ENCODE data around the gene SDR42E1.

SDR42E1 gene

DNA sequence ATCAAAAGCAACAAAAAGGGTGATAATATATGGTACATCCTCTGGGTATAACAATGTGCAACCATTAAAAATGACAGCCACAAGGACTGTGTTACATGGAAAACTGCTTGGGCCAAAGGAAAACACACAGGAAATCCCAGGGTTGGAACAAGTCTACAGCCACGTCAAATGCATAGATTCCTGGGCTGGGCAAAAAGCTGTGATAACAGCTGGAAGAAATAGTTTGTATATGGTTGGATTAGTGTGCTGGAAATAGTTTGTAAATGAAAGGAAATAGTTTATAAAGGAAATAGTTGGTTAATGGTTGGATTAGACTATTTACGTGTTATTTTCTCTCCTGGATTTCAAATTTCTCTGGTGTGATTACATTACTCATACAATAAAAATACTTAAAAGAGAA, 26.4 kb upstream of the SDR42E1 start:
- no peaks in the 10 kb centered on the region for H3K9me3 ChIP-seq (ENCODE audit: insufficient read depth, low read depth, low read length)
- no peaks in the 10 kb centered on the region for H3K4me1 ChIP-seq (ENCODE audit: insufficient read depth, low read length)
- H3K27me3 ChIP-seq (ENCODE audit: insufficient read depth, low read length) = no peaks in the 10 kb centered on the region
- no peak overlapping the region for H3K27ac ChIP-seq (ENCODE audit: low read depth, low read length)
- H3K4me3 ChIP-seq (ENCODE audit: low read length) = no peak overlapping the region
- H3K36me3 ChIP-seq (ENCODE audit: insufficient read depth, low read length) = no peaks in the 10 kb centered on the region
- H3K9ac ChIP-seq (ENCODE audit: low read depth, low read length) = no peak overlapping the region
- WGBS = 90% methylated on average over 1 of the region's 2 CpGs

DNA sequence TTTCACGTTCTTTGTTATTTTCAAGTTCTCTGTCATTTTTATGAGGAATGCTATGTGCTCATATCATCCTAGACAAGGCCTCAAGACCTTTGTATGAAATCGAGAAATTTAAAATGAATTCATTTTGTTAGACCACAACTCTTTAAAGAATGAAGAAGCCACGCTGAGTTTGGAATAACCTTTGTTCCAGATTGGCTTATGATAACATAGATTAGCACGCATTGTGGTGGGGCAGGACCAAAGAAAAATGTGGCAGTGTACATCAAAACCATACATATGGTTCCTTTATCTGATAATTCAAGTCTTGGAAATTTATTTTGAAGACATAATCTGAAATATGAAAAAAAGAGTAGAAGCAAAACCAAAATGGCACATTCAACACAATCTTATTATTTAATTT, 26.0 kb upstream of the SDR42E1 start:
- Histone ChIP-seq H3K27me3 (ENCODE audit: insufficient read depth, low read length) (no peaks in the 10 kb centered on the region), H3K9ac (ENCODE audit: low read depth, low read length) (no peak overlapping the region), H3K36me3 (ENCODE audit: insufficient read depth, low read length) (no peaks in the 10 kb centered on the region), H3K4me3 (ENCODE audit: low read length) (no peak overlapping the region), H3K9me3 (ENCODE audit: insufficient read depth, low read depth, low read length) (no peaks in the 10 kb centered on the region), H3K27ac (ENCODE audit: low read depth, low read length) (no peak overlapping the region), H3K4me1 (ENCODE audit: insufficient read depth, low read length) (no peaks in the 10 kb centered on the region)
- WGBS = 96% methylated on average over 4 of the region's 4 CpGs

DNA sequence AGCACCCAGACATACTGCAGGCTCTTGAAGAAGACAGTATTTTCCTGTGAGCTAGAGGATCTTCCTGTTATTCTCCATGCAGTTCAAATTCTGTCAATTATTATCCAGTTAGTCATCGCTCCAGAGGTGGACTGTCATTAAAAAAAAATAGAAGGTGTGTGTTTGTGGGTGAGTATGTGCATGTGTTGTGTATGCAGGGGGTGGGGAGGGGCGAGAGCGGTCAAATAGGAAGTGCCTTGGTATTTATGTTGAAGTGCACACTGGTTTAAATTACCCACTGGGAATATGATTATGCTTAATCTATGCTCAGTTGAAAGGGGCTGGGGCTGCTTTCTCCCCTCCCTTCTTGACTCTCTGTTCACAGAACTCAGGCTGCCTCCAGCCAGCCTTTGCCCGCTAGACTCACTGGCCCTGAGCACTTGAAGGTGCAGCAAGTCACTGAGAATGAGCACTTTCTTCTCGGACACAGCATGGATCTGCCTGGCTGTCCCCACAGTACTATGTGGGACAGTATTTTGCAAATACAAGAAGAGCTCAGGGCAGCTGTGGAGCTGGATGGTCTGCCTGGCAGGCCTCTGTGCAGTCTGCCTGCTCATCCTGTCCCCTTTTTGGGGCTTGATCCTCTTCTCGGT, 23.8 kb upstream of the SDR42E1 start, which contains the start of gene HSD17B2:
TSS of gene HSD17B2 (plus strand) at position 273 of the 632 bp plus-strand sequence. CDS start at position 445, 172 bp downstream.
- 89% methylated on average over 6 of the region's 6 CpGs for WGBS
- H3K27me3 ChIP-seq (ENCODE audit: insufficient read depth, low read length) = no peaks in the 10 kb centered on the region
- H3K36me3 ChIP-seq (ENCODE audit: insufficient read depth, low read length) = no peaks in the 10 kb centered on the region
- no peaks in the 10 kb centered on the region for H3K4me1 ChIP-seq (ENCODE audit: insufficient read depth, low read length)
- H3K27ac ChIP-seq (ENCODE audit: low read depth, low read length) = no peak within 1 kb of the TSS
- H3K4me3 ChIP-seq (ENCODE audit: low read length) = no peak within 1 kb of the TSS
- H3K9ac ChIP-seq (ENCODE audit: low read depth, low read length) = no peak within 1 kb of the TSS
- H3K9me3 ChIP-seq (ENCODE audit: insufficient read depth, low read depth, low read length) = no peaks in the 10 kb centered on the region

DNA sequence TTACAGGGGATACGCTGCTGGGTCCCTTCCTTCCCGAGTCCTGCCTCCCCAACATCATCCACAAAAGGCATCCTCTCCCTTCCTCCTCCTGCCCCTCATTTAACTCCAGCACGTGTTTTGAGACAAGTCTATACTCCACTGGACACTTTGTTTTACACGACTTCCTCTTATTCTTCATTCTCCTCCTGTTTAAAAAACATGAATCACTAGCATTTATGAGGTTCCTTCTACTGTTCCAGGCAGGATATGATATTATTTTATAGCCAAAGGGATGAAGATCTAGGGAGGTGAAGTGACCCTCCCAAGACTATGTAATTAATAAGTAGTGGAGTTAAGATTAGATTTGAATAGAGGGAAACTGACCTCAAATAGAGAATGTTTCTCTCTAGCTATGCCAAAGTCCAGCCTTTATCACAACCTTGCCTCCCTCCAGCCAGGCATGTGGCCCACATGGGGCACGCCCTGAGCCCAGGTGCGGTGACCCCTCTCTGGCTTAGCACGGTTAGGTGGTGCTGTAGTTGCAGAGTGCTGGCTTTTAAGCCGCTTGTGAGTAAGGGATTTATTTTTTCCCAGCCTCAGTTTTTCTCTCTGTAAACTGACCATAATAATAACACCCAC, 22.5 kb upstream of the SDR42E1 start:
- H3K36me3 ChIP-seq (ENCODE audit: insufficient read depth, low read length) = no peaks in the 10 kb centered on the region
- no peaks in the 10 kb centered on the region for H3K27me3 ChIP-seq (ENCODE audit: insufficient read depth, low read length)
- H3K9ac ChIP-seq (ENCODE audit: low read depth, low read length) = no peak overlapping the region
- 86% methylated on average over 7 of the region's 8 CpGs for WGBS
- no peak overlapping the region for H3K4me3 ChIP-seq (ENCODE audit: low read length)
- no peak overlapping the region for H3K27ac ChIP-seq (ENCODE audit: low read depth, low read length)
- H3K9me3 ChIP-seq (ENCODE audit: insufficient read depth, low read depth, low read length) = no peaks in the 10 kb centered on the region
- H3K4me1 ChIP-seq (ENCODE audit: insufficient read depth, low read length) = no peaks in the 10 kb centered on the region

DNA sequence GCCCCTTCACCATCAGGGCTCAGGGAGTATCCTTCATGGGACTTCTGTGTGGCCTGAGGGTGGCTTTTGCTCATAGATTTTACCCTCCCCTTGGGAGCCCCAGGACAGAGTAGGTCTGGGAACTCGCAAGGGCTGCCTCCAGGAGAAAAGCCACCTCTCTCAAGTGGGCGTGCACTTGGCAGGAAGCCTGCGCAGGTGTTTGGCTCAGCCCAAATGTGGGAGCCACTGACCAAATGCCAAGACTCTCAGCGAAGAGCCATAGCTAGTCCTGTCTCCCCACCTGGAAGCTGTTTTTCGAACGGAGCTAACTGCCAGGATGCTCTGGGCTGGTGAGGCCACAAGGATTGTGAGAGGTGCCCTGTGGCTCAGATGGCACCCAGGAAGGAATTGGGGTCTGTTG, 21.7 kb upstream of the SDR42E1 start:
- WGBS = 81% methylated on average over 6 of the region's 6 CpGs
- no peaks in the 10 kb centered on the region for H3K9me3 ChIP-seq (ENCODE audit: insufficient read depth, low read depth, low read length)
- H3K4me1 ChIP-seq (ENCODE audit: insufficient read depth, low read length) = no peaks in the 10 kb centered on the region
- no peaks in the 10 kb centered on the region for H3K36me3 ChIP-seq (ENCODE audit: insufficient read depth, low read length)
- H3K27ac ChIP-seq (ENCODE audit: low read depth, low read length) = no peak overlapping the region
- H3K4me3 ChIP-seq (ENCODE audit: low read length) = no peak overlapping the region
- no peaks in the 10 kb centered on the region for H3K27me3 ChIP-seq (ENCODE audit: insufficient read depth, low read length)
- H3K9ac ChIP-seq (ENCODE audit: low read depth, low read length) = no peak overlapping the region

DNA sequence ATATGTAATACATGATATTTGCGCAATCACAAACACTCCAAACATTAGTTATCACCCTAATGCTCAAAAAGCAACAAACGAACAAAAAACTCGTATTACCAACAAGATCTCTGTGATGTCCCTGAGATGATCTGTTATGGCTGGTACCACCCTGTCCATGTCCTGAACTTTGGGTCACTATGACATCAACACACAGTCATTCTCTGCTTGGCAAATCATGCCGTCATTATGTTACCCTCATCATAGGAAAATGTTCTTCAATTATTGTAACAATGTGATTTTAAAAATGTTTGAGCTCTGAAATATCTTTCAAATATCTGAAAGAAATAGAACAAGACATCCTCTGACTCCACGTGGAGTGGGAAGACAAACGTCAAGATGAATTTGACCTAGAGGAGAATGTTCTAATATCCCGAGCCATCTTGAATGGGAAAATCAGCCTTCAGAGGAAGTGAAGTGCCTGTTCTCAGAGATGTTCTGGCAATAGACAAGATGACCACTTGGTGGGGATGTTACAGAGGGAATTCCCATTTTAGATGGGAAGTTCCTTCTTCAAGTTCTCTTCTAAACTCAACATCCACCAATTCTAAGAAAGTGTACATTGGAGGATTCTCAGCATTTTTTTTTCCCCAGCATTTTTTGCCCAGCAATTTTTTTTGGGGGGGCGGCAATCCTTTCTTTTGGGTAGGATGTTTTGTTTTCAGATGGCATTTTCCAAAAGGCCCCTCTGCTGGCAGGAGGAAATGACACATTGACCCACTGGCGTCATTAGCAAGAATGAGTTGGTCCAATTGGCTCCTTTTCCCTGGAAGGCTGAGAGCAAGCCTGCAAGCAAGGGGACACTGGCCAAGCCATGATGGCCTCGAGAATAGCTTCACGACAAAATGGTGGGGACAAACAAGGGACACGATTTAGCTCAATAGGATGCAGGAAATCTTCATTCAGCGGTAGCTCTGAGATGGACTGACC, 20.1 kb upstream of the SDR42E1 start:
- no peak overlapping the region for H3K9ac ChIP-seq (ENCODE audit: low read depth, low read length)
- H3K4me3 ChIP-seq (ENCODE audit: low read length) = no peak overlapping the region
- no peak overlapping the region for H3K27ac ChIP-seq (ENCODE audit: low read depth, low read length)
- H3K9me3 ChIP-seq (ENCODE audit: insufficient read depth, low read depth, low read length) = no peaks in the 10 kb centered on the region
- H3K27me3 ChIP-seq (ENCODE audit: insufficient read depth, low read length) = no peaks in the 10 kb centered on the region
- H3K36me3 ChIP-seq (ENCODE audit: insufficient read depth, low read length) = no peaks in the 10 kb centered on the region
- WGBS = 81% methylated on average over 13 of the region's 13 CpGs
- no peaks in the 10 kb centered on the region for H3K4me1 ChIP-seq (ENCODE audit: insufficient read depth, low read length)

DNA sequence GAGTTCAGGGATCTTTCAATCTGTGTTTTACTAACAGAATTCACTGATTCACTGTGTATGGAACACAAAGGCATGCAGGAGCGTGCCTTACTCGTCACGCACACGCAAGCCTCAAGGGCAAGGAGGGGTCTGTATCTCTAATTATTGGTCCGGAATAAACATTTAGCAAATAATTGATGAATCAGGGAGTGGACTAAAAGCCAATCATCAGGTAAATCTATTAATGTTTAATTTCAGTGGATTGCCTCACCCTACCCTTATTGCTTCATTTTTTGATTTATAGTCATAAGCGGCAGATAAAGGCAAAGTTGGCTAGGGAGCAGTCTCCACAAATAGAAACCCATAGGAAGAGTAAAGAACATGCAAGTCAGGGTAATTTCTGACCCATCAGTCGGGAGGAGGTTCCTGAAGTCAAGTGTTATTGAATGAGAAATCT, 16.4 kb upstream of the SDR42E1 start:
- H3K27me3 ChIP-seq (ENCODE audit: insufficient read depth, low read length) = no peaks in the 10 kb centered on the region
- 90% methylated on average over 7 of the region's 7 CpGs for WGBS
- H3K36me3 ChIP-seq (ENCODE audit: insufficient read depth, low read length) = no peaks in the 10 kb centered on the region
- H3K4me1 ChIP-seq (ENCODE audit: insufficient read depth, low read length) = no peaks in the 10 kb centered on the region
- no peak overlapping the region for H3K4me3 ChIP-seq (ENCODE audit: low read length)
- no peak overlapping the region for H3K9ac ChIP-seq (ENCODE audit: low read depth, low read length)
- H3K27ac ChIP-seq (ENCODE audit: low read depth, low read length) = no peak overlapping the region
- no peaks in the 10 kb centered on the region for H3K9me3 ChIP-seq (ENCODE audit: insufficient read depth, low read depth, low read length)

DNA sequence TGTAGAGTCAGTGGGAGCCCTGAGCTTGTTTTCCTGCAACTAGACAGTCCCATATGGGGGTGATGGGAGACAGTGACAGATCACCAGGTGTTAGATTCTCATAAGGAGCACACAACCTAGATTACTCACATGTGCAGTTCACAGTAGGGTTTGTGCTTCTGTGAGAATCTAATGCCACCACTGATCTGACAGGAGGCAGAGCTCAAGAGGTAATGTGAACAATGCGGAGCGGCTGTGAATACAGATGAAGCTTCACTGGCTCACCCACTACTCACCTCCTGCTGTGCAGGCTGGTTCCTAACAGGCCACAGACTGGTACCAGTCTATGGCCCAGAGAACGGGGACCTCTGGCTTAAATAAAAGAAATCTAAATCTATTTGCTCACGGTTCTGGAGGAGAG, 13.6 kb upstream of the SDR42E1 start:
- H3K9ac ChIP-seq (ENCODE audit: low read depth, low read length) = no peak overlapping the region
- no peaks in the 10 kb centered on the region for H3K27me3 ChIP-seq (ENCODE audit: insufficient read depth, low read length)
- H3K4me1 ChIP-seq (ENCODE audit: insufficient read depth, low read length) = no peaks in the 10 kb centered on the region
- no peaks in the 10 kb centered on the region for H3K36me3 ChIP-seq (ENCODE audit: insufficient read depth, low read length)
- H3K27ac ChIP-seq (ENCODE audit: low read depth, low read length) = no peak overlapping the region
- H3K9me3 ChIP-seq (ENCODE audit: insufficient read depth, low read depth, low read length) = no peaks in the 10 kb centered on the region
- H3K4me3 ChIP-seq (ENCODE audit: low read length) = no peak overlapping the region
- 93% methylated on average over 4 of the region's 4 CpGs for WGBS

DNA sequence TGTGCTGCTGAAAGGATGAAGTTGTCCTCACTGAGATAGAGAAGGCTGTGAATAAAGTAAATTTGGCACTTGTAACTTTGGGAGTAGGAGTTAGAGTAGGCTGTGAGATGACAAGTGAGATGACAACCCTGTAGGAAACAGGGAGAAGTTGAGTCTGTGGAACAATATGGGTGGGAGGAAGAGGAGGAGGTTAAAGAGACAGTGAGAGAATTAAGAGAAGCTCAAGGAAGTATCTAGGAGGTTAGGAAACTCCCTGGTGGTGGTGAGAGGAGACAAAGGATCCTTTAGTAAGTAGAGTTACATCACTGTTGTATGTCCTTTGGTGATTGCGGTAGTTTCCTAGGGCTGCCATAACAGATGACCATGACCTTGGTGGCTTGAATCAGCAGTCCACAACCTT, 13.0 kb upstream of the SDR42E1 start:
- Histone ChIP-seq H3K27me3 (ENCODE audit: insufficient read depth, low read length) (no peaks in the 10 kb centered on the region), H3K9ac (ENCODE audit: low read depth, low read length) (no peak overlapping the region), H3K9me3 (ENCODE audit: insufficient read depth, low read depth, low read length) (no peaks in the 10 kb centered on the region), H3K4me1 (ENCODE audit: insufficient read depth, low read length) (no peaks in the 10 kb centered on the region), H3K27ac (ENCODE audit: low read depth, low read length) (no peak overlapping the region), H3K36me3 (ENCODE audit: insufficient read depth, low read length) (no peaks in the 10 kb centered on the region), H3K4me3 (ENCODE audit: low read length) (no peak overlapping the region)
- WGBS = 91% methylated on average over 1 of the region's 1 CpG

DNA sequence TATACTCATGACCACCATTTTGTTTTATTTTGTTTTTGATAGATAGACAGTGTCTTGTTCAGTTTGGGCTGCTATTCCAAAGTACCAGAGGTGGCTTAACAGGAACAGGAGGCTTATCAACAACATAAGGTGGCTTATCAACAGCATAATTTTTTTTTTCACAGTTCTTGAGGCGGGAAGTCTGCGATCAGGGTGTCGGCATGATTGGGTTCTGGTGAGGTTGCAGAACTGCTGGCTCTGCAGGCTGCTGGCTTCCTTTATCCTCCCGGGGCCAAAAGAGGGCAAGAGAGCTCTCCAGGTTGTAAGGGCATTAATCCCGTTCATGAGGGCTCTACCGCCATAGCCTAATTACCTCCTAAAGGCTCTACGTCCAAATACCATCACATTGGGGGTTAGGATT, 11.9 kb upstream of the SDR42E1 start:
- H3K36me3 ChIP-seq (ENCODE audit: insufficient read depth, low read length) = no peaks in the 10 kb centered on the region
- no peaks in the 10 kb centered on the region for H3K9me3 ChIP-seq (ENCODE audit: insufficient read depth, low read depth, low read length)
- no peak overlapping the region for H3K4me3 ChIP-seq (ENCODE audit: low read length)
- 88% methylated on average over 7 of the region's 7 CpGs for WGBS
- H3K27ac ChIP-seq (ENCODE audit: low read depth, low read length) = no peak overlapping the region
- no peaks in the 10 kb centered on the region for H3K4me1 ChIP-seq (ENCODE audit: insufficient read depth, low read length)
- H3K9ac ChIP-seq (ENCODE audit: low read depth, low read length) = no peak overlapping the region
- no peaks in the 10 kb centered on the region for H3K27me3 ChIP-seq (ENCODE audit: insufficient read depth, low read length)

DNA sequence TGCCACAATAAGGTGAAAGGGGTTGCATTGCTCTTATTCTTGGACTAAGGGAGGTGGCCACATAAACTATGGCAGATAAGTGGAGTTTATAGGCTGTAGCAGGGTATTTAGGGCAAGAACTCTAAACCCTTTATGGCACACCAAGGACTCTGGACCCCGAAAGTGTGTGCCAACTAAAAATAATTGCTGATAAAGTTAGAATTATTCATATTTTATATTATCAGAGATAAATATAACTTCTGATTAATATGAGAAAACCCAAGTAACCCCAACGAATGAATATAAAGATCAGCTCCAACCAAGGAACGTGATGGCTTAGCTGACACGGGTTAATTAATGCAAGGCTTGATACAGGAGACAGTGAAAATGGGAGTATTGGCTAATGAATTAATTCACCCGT, 8.8 kb upstream of the SDR42E1 start:
- no peaks in the 10 kb centered on the region for H3K36me3 ChIP-seq (ENCODE audit: insufficient read depth, low read length)
- no peaks in the 10 kb centered on the region for H3K27me3 ChIP-seq (ENCODE audit: insufficient read depth, low read length)
- H3K9me3 ChIP-seq (ENCODE audit: insufficient read depth, low read depth, low read length) = peaks cover 2% of the 10 kb centered on the region; the same call in 1 of the 2 replicates
- no peaks in the 10 kb centered on the region for H3K4me1 ChIP-seq (ENCODE audit: insufficient read depth, low read length)
- 97% methylated on average over 4 of the region's 5 CpGs for WGBS
- H3K9ac ChIP-seq (ENCODE audit: low read depth, low read length) = no peak overlapping the region
- H3K4me3 ChIP-seq (ENCODE audit: low read length) = no peak overlapping the region
- no peak overlapping the region for H3K27ac ChIP-seq (ENCODE audit: low read depth, low read length)
